ENCODE measurements around the gene ARFGEF2. TPM values are rescaled to one million over a fixed set of nuclear protein-coding genes. Genes with fewer than 3 reads are reported as not detected.

ARFGEF2 gene
- total RNA-seq, 1 donor from 2014 or later: 30.2 TPM

GRCh38 chr20:49032455-49032854, 110.9 kb downstream of the ARFGEF2 start:
- no peak for TF ChIP-seq CTCF (IDR thresholded peaks at IDR 0.05; ENCODE audit: partially characterized antibody, unreplicated experiment)
- no peaks in the 10 kb centered on the region for H3K27me3 Mint-ChIP-seq (ENCODE audit: unreplicated experiment)
- peaks cover 2% of the 10 kb centered on the region for H3K9me3 Mint-ChIP-seq (ENCODE audit: unreplicated experiment)

DNA sequence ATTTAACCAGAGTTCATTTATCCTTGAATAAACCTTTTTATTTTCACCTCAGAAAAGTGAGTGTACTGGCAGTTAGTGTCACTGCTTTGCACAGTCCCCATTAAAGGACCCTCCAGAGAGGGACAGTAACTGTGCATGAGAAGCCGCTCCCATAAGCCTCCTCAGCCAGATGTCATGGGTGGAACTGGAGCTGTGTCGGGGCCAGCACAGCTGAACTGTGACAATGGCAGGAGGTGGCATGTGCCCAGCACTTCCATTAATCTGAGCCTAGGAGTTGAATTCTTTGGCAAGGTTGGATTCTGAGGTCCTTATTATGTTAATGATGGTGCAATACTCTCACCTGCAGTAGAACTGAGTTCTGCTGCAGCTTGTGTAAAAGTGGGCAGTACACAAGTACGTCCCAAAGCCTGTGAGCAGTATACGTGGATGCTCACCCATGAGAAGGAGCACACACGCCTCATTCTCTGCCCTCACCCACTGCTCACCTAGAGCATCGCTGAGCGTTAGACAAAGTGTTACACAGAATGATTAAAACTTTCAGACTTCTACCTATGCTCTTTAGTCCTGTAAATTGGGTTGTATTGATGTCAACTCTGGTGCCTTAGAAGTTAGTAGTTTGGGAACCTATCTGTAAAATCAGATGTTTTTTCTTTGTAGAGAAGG, 112.7 kb downstream of the ARFGEF2 start:
- Mint-ChIP-seq H3K9me3 (ENCODE audit: unreplicated experiment) (peaks cover 2% of the 10 kb centered on the region), H3K27ac (ENCODE audit: unreplicated experiment) (no peak overlapping the region), H3K4me3 (ENCODE audit: unreplicated experiment) (no peak overlapping the region)

More at GRCh38 chr20:49032455-49032854, 110.9 kb downstream of the ARFGEF2 start:
- Mint-ChIP-seq H3K4me1 (ENCODE audit: low read depth, unreplicated experiment) (no peaks in the 10 kb centered on the region), H3K27ac (ENCODE audit: unreplicated experiment) (no peak overlapping the region), H3K36me3 (ENCODE audit: unreplicated experiment) (no peaks in the 10 kb centered on the region), H3K4me3 (ENCODE audit: unreplicated experiment) (no peak overlapping the region)
- no peak for DNase-seq

GRCh38 chr20:49037962-49038387, 116.5 kb downstream of the ARFGEF2 start:
- no peaks in the 10 kb centered on the region for H3K36me3 Mint-ChIP-seq (ENCODE audit: unreplicated experiment)
- H3K9me3 Mint-ChIP-seq (ENCODE audit: unreplicated experiment): no peaks in the 10 kb centered on the region
- H3K4me1 Mint-ChIP-seq (ENCODE audit: low read depth, unreplicated experiment): no peaks in the 10 kb centered on the region
- no peak overlapping the region for H3K4me3 Mint-ChIP-seq (ENCODE audit: unreplicated experiment)
- no peak for TF ChIP-seq CTCF (IDR thresholded peaks at IDR 0.05; ENCODE audit: partially characterized antibody, unreplicated experiment)
- DNase-seq: no peak
- H3K27me3 Mint-ChIP-seq (ENCODE audit: unreplicated experiment): no peaks in the 10 kb centered on the region
- no peak overlapping the region for H3K27ac Mint-ChIP-seq (ENCODE audit: unreplicated experiment)

More for the DNA sequence above, 112.7 kb downstream of the ARFGEF2 start:
- Mint-ChIP-seq H3K36me3 (ENCODE audit: unreplicated experiment) (no peaks in the 10 kb centered on the region), H3K4me1 (ENCODE audit: low read depth, unreplicated experiment) (no peaks in the 10 kb centered on the region), H3K27me3 (ENCODE audit: unreplicated experiment) (no peaks in the 10 kb centered on the region)
- no peak for DNase-seq
- TF ChIP-seq CTCF (IDR thresholded peaks at IDR 0.05; ENCODE audit: partially characterized antibody, unreplicated experiment): no peak

DNA sequence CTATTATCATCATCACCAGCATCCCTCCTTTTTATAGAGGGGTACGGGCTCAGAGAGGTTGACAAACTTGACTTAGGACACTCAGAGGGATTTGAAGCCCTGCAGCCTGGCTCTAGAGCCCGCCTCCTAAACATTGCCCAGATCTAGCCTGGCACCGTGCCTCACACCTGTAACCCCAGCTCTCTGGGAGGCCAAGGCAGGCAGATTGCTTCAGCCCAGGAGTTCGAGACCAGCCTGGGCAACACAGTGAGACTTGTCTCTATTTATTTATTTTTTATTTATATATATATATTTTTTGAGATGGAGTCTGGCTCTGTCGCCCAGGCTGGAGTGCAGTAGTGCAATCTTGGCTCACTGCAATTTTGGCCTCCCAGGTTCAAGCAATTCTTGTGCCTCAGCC, 118.3 kb downstream of the ARFGEF2 start:
- Mint-ChIP-seq H3K9me3 (ENCODE audit: unreplicated experiment) (no peaks in the 10 kb centered on the region), H3K36me3 (ENCODE audit: unreplicated experiment) (no peaks in the 10 kb centered on the region), H3K27me3 (ENCODE audit: unreplicated experiment) (no peaks in the 10 kb centered on the region), H3K27ac (ENCODE audit: unreplicated experiment) (no peak overlapping the region), H3K4me3 (ENCODE audit: unreplicated experiment) (no peak overlapping the region), H3K4me1 (ENCODE audit: low read depth, unreplicated experiment) (no peaks in the 10 kb centered on the region)
- no peak for TF ChIP-seq CTCF (IDR thresholded peaks at IDR 0.05; ENCODE audit: partially characterized antibody, unreplicated experiment)
- no peak for DNase-seq

GRCh38 chr20:49043000-49043399, 121.5 kb downstream of the ARFGEF2 start:
- Mint-ChIP-seq H3K27ac (ENCODE audit: unreplicated experiment) (no peak overlapping the region), H3K27me3 (ENCODE audit: unreplicated experiment) (peaks cover 1% of the 10 kb centered on the region), H3K9me3 (ENCODE audit: unreplicated experiment) (no peaks in the 10 kb centered on the region), H3K4me3 (ENCODE audit: unreplicated experiment) (no peak overlapping the region), H3K36me3 (ENCODE audit: unreplicated experiment) (no peaks in the 10 kb centered on the region), H3K4me1 (ENCODE audit: low read depth, unreplicated experiment) (peaks cover 4% of the 10 kb centered on the region)
- TF ChIP-seq CTCF (IDR thresholded peaks at IDR 0.05; ENCODE audit: partially characterized antibody, unreplicated experiment): no peak
- no peak for DNase-seq

Data from glutamatergic neuron (in vitro differentiated cells).